Neural progenitor cell (in vitro differentiated cells): ENCODE measurements around the gene IGSF21. TPM values are rescaled to one million over a fixed set of nuclear protein-coding genes. Genes with fewer than 3 reads are reported as not detected.

ENCODE experiments used
- DNase-seq: peaks from one replicate; pipeline ENCODE4 v3.0.0-alpha.2; 2016; ENCODE audit warnings: low spot score
- H2AFZ ChIP-seq: fragments of 200-600 bp; sonication (generic); replicated peaks from 2 replicates; pipeline ENCODE4 v1.6.1; 2016; ENCODE audit warnings: antibody characterized with exemption
- H3F3A ChIP-seq: fragments of 200-600 bp; sonication (generic); 2 replicates; pipeline ENCODE4 v1.6.1; 2016; ENCODE audit warnings: antibody characterized with exemption, low read depth
- H3K27ac ChIP-seq: fragments of 200-600 bp; sonication (generic); 2 replicates; pipeline ENCODE4 v1.5.1; 2016; ENCODE audit warnings: mild to moderate bottlenecking
- H3K27me3 ChIP-seq: fragments of 200-600 bp; sonication (generic); 2 replicates; pipeline ENCODE4 v1.6.1; 2016; ENCODE audit warnings: mild to moderate bottlenecking, moderate library complexity
- H3K36me3 ChIP-seq: fragments of 200-600 bp; sonication (generic); 2 replicates; pipeline ENCODE4 v1.5.1; 2016
- H3K4me1 ChIP-seq: fragments of 200-600 bp; sonication (generic); 2 replicates; pipeline ENCODE4 v1.6.1; 2016; ENCODE audit warnings: mixed run types
- H3K4me2 ChIP-seq: fragments of 200-600 bp; sonication (generic); 2 replicates; pipeline ENCODE4 v1.6.1; 2016
- H3K4me3 ChIP-seq: fragments of 200-600 bp; sonication (generic); 2 replicates; pipeline ENCODE4 v1.5.1; 2016
- H3K79me2 ChIP-seq: fragments of 200-600 bp; sonication (generic); 2 replicates; pipeline ENCODE4 v1.6.1; 2016; ENCODE audit warnings: low read depth
- H3K9ac ChIP-seq: fragments of 200-600 bp; sonication (generic); 2 replicates; pipeline ENCODE4 v1.6.1; 2016
- H3K9me3 ChIP-seq: fragments of 200-600 bp; sonication (generic); 2 replicates; pipeline ENCODE4 v1.5.1; 2016; ENCODE audit warnings: low read depth
- H4K20me1 ChIP-seq: fragments of 200-600 bp; sonication (generic); 2 replicates; pipeline ENCODE4 v1.6.1; 2016; ENCODE audit warnings: low read depth
- H3K27ac Mint-ChIP-seq: 3 replicates; pipeline ENCODE4 v1.8.0; 2021; ENCODE audit warnings: mixed read lengths
- H3K27me3 Mint-ChIP-seq: 2 replicates; pipeline ENCODE4 v1.8.0; 2022; ENCODE audit warnings: low read depth, mild to moderate bottlenecking, inconsistent platforms, moderate library complexity, mixed read lengths; ENCODE audit not compliant: insufficient read depth
- H3K36me3 Mint-ChIP-seq: 3 replicates; pipeline ENCODE4 v1.8.0; 2021; ENCODE audit warnings: mixed read lengths
- H3K4me1 Mint-ChIP-seq: 3 replicates; pipeline ENCODE4 v1.8.0; 2021; ENCODE audit warnings: mixed read lengths
- H3K4me3 Mint-ChIP-seq: 3 replicates; pipeline ENCODE4 v1.8.0; 2021; ENCODE audit warnings: mild to moderate bottlenecking, moderate library complexity, mixed read lengths
- H3K9me3 Mint-ChIP-seq: 3 replicates; pipeline ENCODE4 v1.8.0; 2020; ENCODE audit warnings: mixed read lengths
- EZH2 ChIP-seq: fragments of 200-600 bp; sonication (generic); IDR thresholded peaks from 2 replicates; pipeline ENCODE4 v1.6.1; 2017; ENCODE audit warnings: antibody characterized with exemption, mild to moderate bottlenecking, moderate library complexity
- EZH2phosphoT487 ChIP-seq: fragments of 200-600 bp; sonication (generic); IDR thresholded peaks from 2 replicates; pipeline ENCODE4 v1.6.1; 2017; ENCODE audit warnings: antibody characterized with exemption
- total RNA-seq: library from RNA; depleted of rRNA; stranded (reverse); fragments of >200 nt; gene quantifications from 2 replicates; pipeline ENCODE4 v1.2.3, GENCODE V29; 2015; ENCODE audit warnings: low replicate concordance
- TF ChIP-seq, protein P1 (sequence below): fragments of 200-600 bp; sonication (generic); IDR thresholded peaks from 2 replicates; pipeline ENCODE4 v1.5.1; 2017; ENCODE audit warnings: antibody characterized with exemption, mild to moderate bottlenecking

The IGSF21 gene
- total RNA-seq, 1 donor from 2014 or later: 1.7 TPM

DNA sequence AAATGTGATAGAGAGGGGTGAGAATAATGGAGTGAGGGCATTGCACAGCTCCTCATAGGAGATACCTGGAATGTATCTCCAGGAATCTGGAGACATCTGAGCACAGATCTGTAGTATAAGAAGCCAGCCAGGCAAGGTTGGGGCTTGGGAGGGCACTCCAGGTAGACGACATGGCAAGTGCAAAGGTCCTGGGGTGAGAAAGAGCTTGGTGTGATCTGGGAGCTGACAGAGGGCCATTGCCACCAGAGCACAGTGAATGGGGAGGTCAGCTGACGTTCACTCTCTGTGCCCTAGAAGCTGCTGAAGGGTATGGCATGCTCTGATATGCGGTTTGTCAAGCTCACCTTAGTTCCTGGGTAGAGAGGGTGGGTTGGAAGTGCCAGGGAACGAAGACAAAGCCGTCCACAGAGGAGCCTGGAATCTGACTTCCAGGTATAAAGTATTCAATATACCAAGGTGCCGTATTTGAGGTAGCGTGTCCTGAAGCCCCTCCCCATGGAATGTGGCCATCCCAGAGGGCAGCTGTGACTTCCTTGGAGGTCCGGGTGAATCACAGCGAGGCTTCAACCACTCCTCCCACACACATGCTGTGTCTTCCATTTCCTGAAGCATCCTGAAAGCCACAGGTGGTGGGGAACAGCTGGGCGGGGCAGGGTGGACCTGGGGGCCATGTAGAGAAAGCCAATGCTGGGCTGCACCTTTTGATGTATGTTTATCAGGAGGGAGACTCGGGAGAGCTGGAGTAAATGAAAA, 190.5 kb downstream of the IGSF21 start:
- Mint-ChIP-seq H3K9me3 (no peaks in the 10 kb centered on the region), H3K4me1 (peaks cover 12% of the 10 kb centered on the region), H3K4me3 (no peak overlapping the region), H3K36me3 (no peaks in the 10 kb centered on the region), H3K27me3 (peaks cover 16% of the 10 kb centered on the region), H3K27ac (no peak overlapping the region)
- no peaks in the 10 kb centered on the region for H3K36me3 ChIP-seq
- H3K27me3 ChIP-seq: no peaks in the 10 kb centered on the region
- H3K4me3 ChIP-seq: no peak overlapping the region
- no peak overlapping the region for H3K27ac ChIP-seq
- H3F3A ChIP-seq: peaks cover 14% of the 10 kb centered on the region
- peak; percentile 44 for DNase-seq
- no peak overlapping the region for H2AFZ ChIP-seq
- H3K79me2 ChIP-seq: no peaks in the 10 kb centered on the region
- H3K9me3 ChIP-seq: no peaks in the 10 kb centered on the region
- no peak overlapping the region for H3K9ac ChIP-seq
- peaks cover 19% of the 10 kb centered on the region for H3K4me1 ChIP-seq
- TF ChIP-seq EZH2phosphoT487 (no peak), EZH2 (no peak)
- TF ChIP-seq, protein P1, sequence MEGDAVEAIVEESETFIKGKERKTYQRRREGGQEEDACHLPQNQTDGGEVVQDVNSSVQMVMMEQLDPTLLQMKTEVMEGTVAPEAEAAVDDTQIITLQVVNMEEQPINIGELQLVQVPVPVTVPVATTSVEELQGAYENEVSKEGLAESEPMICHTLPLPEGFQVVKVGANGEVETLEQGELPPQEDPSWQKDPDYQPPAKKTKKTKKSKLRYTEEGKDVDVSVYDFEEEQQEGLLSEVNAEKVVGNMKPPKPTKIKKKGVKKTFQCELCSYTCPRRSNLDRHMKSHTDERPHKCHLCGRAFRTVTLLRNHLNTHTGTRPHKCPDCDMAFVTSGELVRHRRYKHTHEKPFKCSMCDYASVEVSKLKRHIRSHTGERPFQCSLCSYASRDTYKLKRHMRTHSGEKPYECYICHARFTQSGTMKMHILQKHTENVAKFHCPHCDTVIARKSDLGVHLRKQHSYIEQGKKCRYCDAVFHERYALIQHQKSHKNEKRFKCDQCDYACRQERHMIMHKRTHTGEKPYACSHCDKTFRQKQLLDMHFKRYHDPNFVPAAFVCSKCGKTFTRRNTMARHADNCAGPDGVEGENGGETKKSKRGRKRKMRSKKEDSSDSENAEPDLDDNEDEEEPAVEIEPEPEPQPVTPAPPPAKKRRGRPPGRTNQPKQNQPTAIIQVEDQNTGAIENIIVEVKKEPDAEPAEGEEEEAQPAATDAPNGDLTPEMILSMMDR: no peak
- H4K20me1 ChIP-seq: no peaks in the 10 kb centered on the region
- peak overlapping the region; percentile 34 for H3K4me2 ChIP-seq

DNA sequence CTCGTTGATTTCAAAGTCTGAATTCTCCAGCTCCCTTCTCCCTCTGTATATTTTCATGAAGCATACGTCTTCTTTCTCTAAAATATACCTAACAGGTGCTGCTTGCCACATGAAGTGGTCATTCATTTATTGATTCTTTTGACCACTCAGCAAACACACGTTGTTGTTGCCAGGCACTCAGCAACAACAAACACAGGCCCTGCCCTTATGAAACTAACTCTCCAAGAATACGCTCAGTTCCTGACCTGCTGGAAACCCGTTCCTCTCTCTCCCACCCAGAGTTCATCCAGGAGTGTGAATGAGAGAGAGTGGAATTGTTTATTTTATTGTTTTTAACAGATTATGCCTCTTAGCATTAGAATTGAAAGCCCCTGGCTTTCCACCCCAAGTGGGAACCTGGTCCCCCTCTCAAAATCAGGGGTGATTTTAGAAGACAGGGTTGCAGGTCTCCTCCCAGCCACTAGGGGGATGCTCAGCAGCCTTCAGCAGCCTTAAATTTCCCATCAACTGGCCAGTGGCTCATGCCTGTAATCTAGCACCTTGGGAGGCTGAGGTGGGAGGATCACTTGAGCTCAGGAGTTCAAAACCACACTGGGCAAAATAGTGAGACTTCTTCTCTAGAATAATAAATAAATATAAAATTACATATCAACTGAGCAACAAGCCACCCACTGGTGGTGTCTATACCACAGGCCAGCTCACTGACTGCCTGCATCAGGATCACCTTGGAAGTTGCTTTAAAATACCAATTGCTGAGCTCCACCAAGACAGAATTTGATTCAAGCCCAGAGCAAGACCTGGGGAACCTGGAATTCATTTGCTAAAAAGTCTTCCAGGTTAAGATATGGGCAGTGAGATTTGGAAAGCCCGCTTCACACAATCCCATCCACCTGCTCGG, 192.1 kb downstream of the IGSF21 start:
- Mint-ChIP-seq H3K9me3 (no peaks in the 10 kb centered on the region), H3K27me3 (peaks cover 16% of the 10 kb centered on the region), H3K27ac (no peak overlapping the region), H3K4me3 (no peak overlapping the region), H3K4me1 (peaks cover 12% of the 10 kb centered on the region), H3K36me3 (no peaks in the 10 kb centered on the region)
- H3K27ac ChIP-seq: no peak overlapping the region
- H3K4me2 ChIP-seq: no peak overlapping the region
- peaks cover 14% of the 10 kb centered on the region for H3F3A ChIP-seq
- H3K4me1 ChIP-seq: peaks cover 18% of the 10 kb centered on the region
- no peak overlapping the region for H3K9ac ChIP-seq
- H3K36me3 ChIP-seq: no peaks in the 10 kb centered on the region
- H3K27me3 ChIP-seq: no peaks in the 10 kb centered on the region
- H3K79me2 ChIP-seq: no peaks in the 10 kb centered on the region
- TF ChIP-seq EZH2: no peak
- TF ChIP-seq, protein P1: peak; percentile 89
- TF ChIP-seq EZH2phosphoT487: no peak
- no peak overlapping the region for H2AFZ ChIP-seq
- H4K20me1 ChIP-seq: no peaks in the 10 kb centered on the region
- no peak overlapping the region for H3K4me3 ChIP-seq
- peak; percentile 68 for DNase-seq
- no peaks in the 10 kb centered on the region for H3K9me3 ChIP-seq

DNA sequence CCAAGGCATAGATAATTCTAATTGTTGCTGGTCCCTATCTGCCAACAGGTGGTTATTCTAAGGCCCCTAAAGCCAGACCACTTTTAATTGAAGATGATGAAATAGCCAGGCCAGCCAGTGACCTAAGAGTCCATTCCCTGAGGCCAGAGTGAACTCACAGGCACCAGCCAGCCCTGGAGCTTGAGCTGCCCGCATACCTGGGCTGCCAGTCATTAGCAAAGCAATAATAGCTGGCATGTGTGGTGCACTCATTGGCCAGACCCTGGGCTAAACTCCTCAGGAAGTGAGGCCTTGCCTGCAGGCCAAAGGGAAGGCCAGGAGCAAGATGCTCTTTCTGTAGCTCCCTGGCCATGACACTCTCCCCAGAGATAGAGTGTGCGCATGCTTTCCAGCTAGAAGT, 192.8 kb downstream of the IGSF21 start:
- Histone ChIP-seq H2AFZ (no peak overlapping the region), H3K4me2 (no peak overlapping the region), H3K27me3 (no peaks in the 10 kb centered on the region), H4K20me1 (no peaks in the 10 kb centered on the region), H3K4me1 (peaks cover 15% of the 10 kb centered on the region), H3K9ac (no peak overlapping the region), H3K27ac (no peak overlapping the region), H3K36me3 (no peaks in the 10 kb centered on the region), H3K9me3 (no peaks in the 10 kb centered on the region), H3K79me2 (no peaks in the 10 kb centered on the region), H3F3A (peaks cover 9% of the 10 kb centered on the region), H3K4me3 (no peak overlapping the region)
- Mint-ChIP-seq H3K36me3 (no peaks in the 10 kb centered on the region), H3K4me1 (peaks cover 12% of the 10 kb centered on the region), H3K9me3 (no peaks in the 10 kb centered on the region), H3K27ac (no peak overlapping the region), H3K4me3 (no peak overlapping the region), H3K27me3 (peaks cover 13% of the 10 kb centered on the region)
- DNase-seq: no peak
- TF ChIP-seq, protein P1: no peak
